HG02973 (cell line): ENCODE results near the gene TNIP3.
A peak's percentile ranks its signal among the peaks of the same experiment; 100 is the strongest.
"Not testable (repeated sequence)": the region's sequence is repeated elsewhere in the genome, so short reads cannot be mapped to it uniquely, and the experiment has no call there.

ENCODE experiments used
- ATAC-seq: cut with Tn5 transposase; IDR thresholded peaks from one replicate; pipeline ENCODE4 v1.9.1; 2021; ENCODE audit warnings: moderate library complexity; ENCODE audit not compliant: unreplicated experiment

TNIP3 gene

GRCh38 chr4:121164291-121164690 is at the start of gene TNIP3:
TSS of gene TNIP3 (minus strand) at chr4:121164321. CDS start at chr4:121164125, 196 bp downstream.
- ATAC-seq: no peak

- no peak for ATAC-seq
Measured at GRCh38 chr4:121212806-121213205, 48.7 kb upstream of the TNIP3 start.

- ATAC-seq: no peak
Measured at GRCh38 chr4:121209171-121209570, 45.0 kb upstream of the TNIP3 start.

GRCh38 chr4:121208244-121209007 is 44.3 kb upstream of the TNIP3 start:
- no peak for ATAC-seq

GRCh38 chr4:121205777-121206176 is 41.7 kb upstream of the TNIP3 start:
- ATAC-seq: not testable (repeated sequence)

GRCh38 chr4:121200795-121201472 is 36.8 kb upstream of the TNIP3 start:
- ATAC-seq: peak; percentile 87

GRCh38 chr4:121199742-121200561 is 35.8 kb upstream of the TNIP3 start:
- ATAC-seq: peak; percentile 61

- no peak for ATAC-seq
Measured at GRCh38 chr4:121198251-121198650, 34.1 kb upstream of the TNIP3 start.

GRCh38 chr4:121195649-121196048 is 31.5 kb upstream of the TNIP3 start:
- no peak for ATAC-seq

- ATAC-seq: no peak
Measured at GRCh38 chr4:121192480-121192879, 28.4 kb upstream of the TNIP3 start.

- ATAC-seq: no peak
Measured at GRCh38 chr4:121192013-121192412, 27.9 kb upstream of the TNIP3 start.

- ATAC-seq: no peak
Measured at GRCh38 chr4:121191361-121191760, 27.2 kb upstream of the TNIP3 start.

- ATAC-seq: no peak
Measured at GRCh38 chr4:121190389-121190788, 26.3 kb upstream of the TNIP3 start.

- peak; percentile 83 for ATAC-seq
Measured at GRCh38 chr4:121189326-121190215, 25.4 kb upstream of the TNIP3 start.

- ATAC-seq: no peak
Measured at GRCh38 chr4:121187206-121187605, 23.1 kb upstream of the TNIP3 start.

GRCh38 chr4:121185960-121186359 is 21.8 kb upstream of the TNIP3 start:
- peak; percentile 44 for ATAC-seq

GRCh38 chr4:121183989-121184388 is 19.9 kb upstream of the TNIP3 start:
- no peak for ATAC-seq

- no peak for ATAC-seq
Measured at GRCh38 chr4:121183361-121183760, 19.2 kb upstream of the TNIP3 start.

- no peak for ATAC-seq
Measured at GRCh38 chr4:121182296-121182695, 18.2 kb upstream of the TNIP3 start.

GRCh38 chr4:121181493-121181892 is 17.4 kb upstream of the TNIP3 start:
- no peak for ATAC-seq

- no peak for ATAC-seq
Measured at GRCh38 chr4:121180558-121180957, 16.4 kb upstream of the TNIP3 start.
